AG04450 (cell line): ENCODE measurements around the gene ARF4. TPM values are rescaled to one million over a fixed set of nuclear protein-coding genes. Genes with fewer than 3 reads are reported as not detected.

Source experiments
- CTCF ChIA-PET: fragments of 300-600, 350-600 bp; formaldehyde crosslinking; extraction: SDS; loops from one replicate; lab custom pipeline; 2022; ENCODE audit warnings: antibody characterized with exemption, inconsistent platforms; lab: Charles Lee
- POLR2A ChIA-PET: fragments of 350-600 bp; formaldehyde crosslinking; extraction: SDS; loops from one replicate; lab custom pipeline; 2021; ENCODE audit warnings: antibody characterized with exemption, inconsistent platforms; lab: Yijun Ruan, JAX
- DNase-seq: peaks from one replicate; pipeline ENCODE4 v3.0.0-alpha.2; 2011; ENCODE audit warnings: low read depth, low spot score
- H3K27ac ChIP-seq: one replicate; pipeline ENCODE4 v1.5.1; 2012; ENCODE audit warnings: low read depth, low read length, control low read depth
- H3K27me3 ChIP-seq: one replicate; pipeline ENCODE4 v1.6.0; 2012; ENCODE audit warnings: low read length; ENCODE audit not compliant: control insufficient read depth, insufficient read depth
- H3K4me3 ChIP-seq: 2 replicates; pipeline ENCODE4 v1.5.1; 2011; ENCODE audit warnings: mild to moderate bottlenecking, low read depth, low read length, control low read depth
- H3K9me3 ChIP-seq: 2 replicates; pipeline ENCODE4 v1.5.1; 2012; ENCODE audit warnings: low read length; ENCODE audit not compliant: control insufficient read depth, insufficient read depth
- CTCF ChIP-seq: IDR thresholded peaks from 2 replicates; pipeline ENCODE4 v1.5.1; 2011; ENCODE audit warnings: low read depth, low read length, control low read depth, inconsistent platforms
- polyA plus RNA-seq: library from polyadenylated mRNA; depleted of rRNA; stranded (reverse); fragments of >200 nt; gene quantifications from 2 replicates; pipeline ENCODE4 v1.2.3, GENCODE V29; 2011

The ARF4 gene
- polyA plus RNA-seq, 1 experiment = 766 TPM

GRCh38 chr3:57594576-57594975 is 2.6 kb downstream of the ARF4 start:
- POLR2A ChIA-PET = interaction anchor here (0.5 kb wide), 1 partner anchor 329 kb away, joined by 3 read pairs; no protein-coding TSS in a partner anchor
- Histone ChIP-seq H3K4me3 (peak overlapping the region; percentile 100), H3K9me3 (no peaks in the 10 kb centered on the region; the same call in 1 of the 2 replicates), H3K27ac (no peak overlapping the region), H3K27me3 (no peaks in the 10 kb centered on the region)
- no peak for TF ChIP-seq CTCF
- no peak for DNase-seq
- CTCF ChIA-PET = no interaction called here

- Histone ChIP-seq H3K27ac (no peak overlapping the region), H3K4me3 (peak overlapping the region; percentile 100), H3K9me3 (no peaks in the 10 kb centered on the region; the same call in 1 of the 2 replicates), H3K27me3 (no peaks in the 10 kb centered on the region)
- ChIA-PET POLR2A (interaction anchor here (0.5 kb wide), 1 partner anchor 329 kb away, joined by 3 read pairs; no protein-coding TSS in a partner anchor), CTCF (no interaction called here)
- no peak for TF ChIP-seq CTCF
- DNase-seq = no peak
Measured at GRCh38 chr3:57594144-57594543, 3.0 kb downstream of the ARF4 start.

- POLR2A ChIA-PET = interaction anchor here (0.6 kb wide), 1 partner anchor 13 kb away, joined by 3 read pairs; no protein-coding TSS in a partner anchor
- no peaks in the 10 kb centered on the region; the same call in 1 of the 2 replicates for H3K9me3 ChIP-seq
- no peaks in the 10 kb centered on the region for H3K27me3 ChIP-seq
- no peak for DNase-seq
- no peak for TF ChIP-seq CTCF
- no peak overlapping the region; the same call in 1 of the 2 replicates for H3K4me3 ChIP-seq
- H3K27ac ChIP-seq = no peak overlapping the region
- CTCF ChIA-PET = no interaction called here
Measured at GRCh38 chr3:57592306-57592705, 4.8 kb downstream of the ARF4 start.

GRCh38 chr3:57587905-57588304 is 9.2 kb downstream of the ARF4 start:
- H3K27ac ChIP-seq = no peak overlapping the region
- no peak overlapping the region for H3K4me3 ChIP-seq
- TF ChIP-seq CTCF = no peak
- H3K9me3 ChIP-seq = no peaks in the 10 kb centered on the region; the same call in 1 of the 2 replicates
- DNase-seq = no peak
- CTCF ChIA-PET = no interaction called here
- no peaks in the 10 kb centered on the region for H3K27me3 ChIP-seq
- POLR2A ChIA-PET = interaction anchor here (2.2 kb wide), 1 partner anchor 9 kb away, joined by 8 read pairs; the partner anchor contains the start of gene ARF4

GRCh38 chr3:57586778-57587177 is 10.4 kb downstream of the ARF4 start:
- H3K27me3 ChIP-seq = no peaks in the 10 kb centered on the region
- H3K27ac ChIP-seq = no peak overlapping the region
- ChIA-PET POLR2A (interaction anchor here (2.2 kb wide), 1 partner anchor 10 kb away, joined by 8 read pairs; the partner anchor contains the start of gene ARF4), CTCF (no interaction called here)
- H3K9me3 ChIP-seq = no peaks in the 10 kb centered on the region; the same call in 1 of the 2 replicates
- no peak for DNase-seq
- no peak overlapping the region for H3K4me3 ChIP-seq
- TF ChIP-seq CTCF = no peak
